ENCODE results near the gene CELSR1.

- peak; percentile 55 for TF ChIP-seq EZH2 (IDR thresholded peaks at IDR 0.05; ENCODE audit: insufficient read depth, low read length)
- TF ChIP-seq CTCF (IDR thresholded peaks at IDR 0.05; ENCODE audit: insufficient read depth, low read depth, low read length): no peak
These were observed 1.4 kb downstream of the CELSR1 start for GRCh38 chr22:46535876-46536536.
